HG03025 (cell line): ENCODE results near the gene POLR2H.

Experiments
- ATAC-seq: cut with Tn5 transposase; IDR thresholded peaks from one replicate; pipeline ENCODE4 v1.9.1; 2021; ENCODE audit warnings: mild to moderate bottlenecking, moderate library complexity; ENCODE audit not compliant: unreplicated experiment, low FRiP score

The POLR2H gene

DNA sequence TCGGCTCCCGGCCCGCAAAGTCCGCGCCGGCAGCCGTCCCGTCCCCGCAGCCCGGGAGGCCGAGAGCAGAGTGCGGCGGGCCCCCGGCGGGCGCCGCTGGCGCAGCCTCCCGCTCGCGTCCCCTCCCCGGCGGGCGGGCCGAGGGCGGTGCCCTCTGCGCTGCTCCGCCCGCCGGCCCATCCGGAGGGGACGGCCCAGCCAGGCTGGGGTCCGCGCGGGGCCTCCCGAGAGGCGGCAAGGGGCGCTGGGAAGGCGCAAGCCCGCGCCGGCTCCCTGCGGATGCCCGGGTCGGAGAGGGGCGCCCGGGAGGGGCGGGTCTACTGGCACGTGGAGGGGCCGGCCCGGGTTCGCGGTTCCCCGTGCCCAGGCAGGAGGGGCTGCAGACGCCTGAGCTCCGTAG is at the start of gene POLR2H, which contains the start of gene CLCN2:
TSS of gene POLR2H (plus strand) at position 179 of the 400 bp plus-strand sequence. CDS start 1,783 bp downstream, outside the sequence.
TSS of gene CLCN2 (minus strand) at position 74 of the 400 bp plus-strand sequence. CDS start 126 bp downstream, outside the sequence.
- peak; percentile 25 for ATAC-seq

DNA sequence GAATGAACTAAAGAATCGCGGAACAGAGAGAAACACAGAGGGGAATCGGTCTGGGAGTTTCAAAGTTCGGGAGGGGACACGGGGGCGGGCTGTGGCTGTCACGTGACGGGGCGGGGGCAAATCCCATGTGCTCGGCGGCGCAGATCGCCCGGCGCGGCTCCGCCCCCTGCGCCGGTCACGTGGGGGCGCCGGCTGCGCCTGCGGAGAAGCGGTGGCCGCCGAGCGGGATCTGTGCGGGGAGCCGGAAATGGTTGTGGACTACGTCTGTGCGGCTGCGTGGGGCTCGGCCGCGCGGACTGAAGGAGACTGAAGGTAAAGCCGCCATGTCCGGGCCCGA is 47.2 kb upstream of the POLR2H start, which contains the start of gene EIF4G1:
TSS of gene EIF4G1 (plus strand) at position 244 of the 337 bp plus-strand sequence. CDS start 1,191 bp downstream, outside the sequence.
- ATAC-seq = peak; percentile 86

DNA sequence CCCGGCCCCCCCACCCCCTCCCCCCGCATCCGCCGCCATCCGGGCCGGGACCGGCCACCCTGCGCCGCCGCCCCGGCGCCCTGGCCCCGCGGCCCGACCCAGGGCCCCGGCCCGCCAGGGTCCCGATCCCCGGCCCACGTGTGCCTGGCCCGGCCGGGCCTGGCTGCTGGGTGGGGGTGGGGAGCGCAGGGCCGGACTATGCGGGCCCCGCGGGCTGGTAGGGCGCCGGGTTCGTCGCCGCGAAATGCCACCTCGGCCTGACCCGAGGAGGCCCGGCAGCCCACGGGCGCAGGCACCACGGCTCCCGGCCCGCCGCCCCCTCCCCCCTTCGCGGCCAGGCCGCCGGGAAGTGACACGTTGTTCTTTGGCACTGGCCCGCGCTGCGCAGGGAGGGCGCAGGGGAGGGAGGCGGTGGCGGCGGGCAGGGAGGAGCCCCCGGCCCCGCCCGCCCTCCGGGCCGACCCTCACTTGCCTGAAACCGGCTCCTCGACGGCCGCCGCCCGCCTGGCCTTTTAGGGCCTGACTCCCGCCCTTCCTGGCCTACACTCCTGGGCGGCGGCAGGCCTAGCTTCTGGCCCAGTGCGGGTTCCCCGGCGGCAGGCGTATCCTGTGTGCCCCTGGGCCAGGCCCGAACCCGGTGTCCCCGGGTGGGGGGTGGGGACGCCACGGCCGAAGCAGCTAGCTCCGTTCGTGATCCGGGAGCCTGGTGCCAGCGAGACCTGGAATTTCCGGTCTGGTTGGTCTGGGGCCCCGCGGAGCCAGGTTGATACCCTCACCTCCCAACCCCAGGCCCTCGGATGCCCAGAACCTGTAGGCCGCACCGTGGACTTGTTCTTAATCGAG is 46.6 kb upstream of the POLR2H start:
- peak; percentile 30 for ATAC-seq

DNA sequence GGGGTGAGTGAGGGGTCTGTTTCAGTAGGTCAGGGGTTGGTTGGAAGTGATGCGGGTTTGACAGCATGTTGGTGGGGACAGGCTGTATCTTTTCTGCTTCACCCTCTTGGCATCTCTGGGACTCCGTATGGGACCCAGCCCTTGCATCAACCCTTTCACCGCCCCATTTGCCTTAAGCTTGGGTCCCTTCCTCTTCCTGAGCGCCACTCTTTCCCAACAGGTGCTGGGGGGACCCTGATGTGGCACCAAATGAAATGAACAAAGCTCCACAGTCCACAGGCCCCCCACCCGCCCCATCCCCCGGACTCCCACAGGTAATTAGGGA is 46.0 kb upstream of the POLR2H start:
- ATAC-seq = no peak

DNA sequence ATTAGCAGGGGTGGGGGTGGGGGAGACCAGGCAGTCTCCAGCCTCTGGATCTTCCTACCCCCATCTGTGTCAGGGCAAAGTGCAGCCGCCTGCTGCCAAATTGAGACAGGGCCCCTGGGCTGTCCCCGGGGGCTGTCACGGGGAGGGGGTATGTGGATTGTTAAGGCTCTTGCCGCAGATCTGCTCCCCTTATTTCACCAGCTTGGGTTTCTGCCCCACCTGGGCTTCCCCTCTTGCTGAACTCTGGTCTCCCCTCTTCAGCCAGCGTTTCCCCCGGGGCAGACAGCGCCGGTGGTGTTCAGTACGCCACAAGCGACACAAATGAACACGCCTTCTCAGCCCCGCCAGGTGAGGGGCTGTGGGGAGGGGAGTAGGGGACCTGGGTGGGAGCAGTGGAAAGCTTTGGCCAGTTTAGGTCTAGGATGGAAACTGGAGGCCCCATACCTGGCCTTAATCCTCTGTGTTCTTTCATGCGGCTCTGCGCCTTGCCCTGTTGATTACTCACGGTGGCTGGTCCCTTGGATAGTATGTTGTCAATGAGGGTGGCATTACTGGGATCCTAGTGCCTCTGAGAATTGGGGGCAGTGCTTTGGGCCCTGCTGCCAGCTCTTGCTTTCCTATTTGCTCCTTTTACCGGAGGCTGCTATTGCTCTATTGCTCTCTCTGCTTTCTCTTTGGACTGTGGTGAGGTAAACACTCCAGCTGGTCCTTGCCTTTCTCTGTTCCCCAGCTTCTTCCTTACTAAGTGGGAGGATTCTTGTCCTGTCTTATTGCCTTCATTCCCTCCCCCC is 45.4 kb upstream of the POLR2H start:
- ATAC-seq = no peak

DNA sequence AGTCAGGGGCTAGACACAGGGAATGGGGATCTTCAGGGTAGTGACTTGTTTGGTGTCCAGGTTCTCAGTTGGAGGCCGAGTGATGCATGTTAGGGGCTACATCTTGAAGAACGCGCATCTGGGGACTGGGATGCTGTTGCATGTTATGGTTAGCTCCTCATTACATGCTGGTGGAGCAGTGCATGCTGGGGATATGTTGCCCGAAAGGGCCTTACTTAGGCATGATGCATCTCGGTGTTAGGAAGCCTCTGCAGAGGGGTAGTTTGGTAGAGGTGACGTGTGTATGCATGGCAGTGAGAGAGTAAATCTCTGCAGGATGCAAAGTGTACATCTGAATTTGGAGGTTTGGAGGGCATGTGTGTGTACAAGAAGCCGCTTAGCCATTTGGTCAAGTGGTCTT is 44.7 kb upstream of the POLR2H start:
- ATAC-seq = no peak

DNA sequence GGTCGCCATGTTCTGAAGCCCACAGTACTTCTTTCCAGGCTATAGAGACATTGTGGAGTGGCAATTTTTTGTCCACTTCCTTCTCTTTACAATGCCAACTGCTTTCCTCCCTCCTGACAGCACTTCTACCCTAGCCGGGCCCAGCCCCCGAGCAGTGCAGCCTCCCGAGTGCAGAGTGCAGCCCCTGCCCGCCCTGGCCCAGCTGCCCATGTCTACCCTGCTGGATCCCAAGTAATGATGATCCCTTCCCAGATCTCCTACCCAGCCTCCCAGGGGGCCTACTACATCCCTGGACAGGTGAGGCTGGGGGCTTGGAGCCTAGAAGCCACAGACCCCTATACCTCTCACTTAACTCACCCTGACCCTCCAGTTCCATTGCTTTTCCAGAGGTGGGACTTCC is 44.3 kb upstream of the POLR2H start:
- no peak for ATAC-seq

DNA sequence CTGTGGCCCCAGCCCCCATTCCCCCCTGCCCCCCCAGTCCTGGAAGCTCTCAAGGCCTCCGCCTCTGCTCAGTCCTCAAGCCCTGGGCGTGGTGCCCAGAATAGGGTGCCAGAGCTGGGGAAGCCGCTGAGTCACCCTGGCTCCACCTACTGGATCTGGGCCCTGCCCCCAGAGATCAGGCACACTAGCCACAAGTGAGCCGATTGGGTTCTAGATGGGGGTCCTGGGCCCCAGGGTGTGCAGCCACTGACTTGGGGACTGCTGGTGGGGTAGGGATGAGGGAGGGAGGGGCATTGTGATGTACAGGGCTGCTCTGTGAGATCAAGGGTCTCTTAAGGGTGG is 41.4 kb upstream of the POLR2H start:
- no peak for ATAC-seq

DNA sequence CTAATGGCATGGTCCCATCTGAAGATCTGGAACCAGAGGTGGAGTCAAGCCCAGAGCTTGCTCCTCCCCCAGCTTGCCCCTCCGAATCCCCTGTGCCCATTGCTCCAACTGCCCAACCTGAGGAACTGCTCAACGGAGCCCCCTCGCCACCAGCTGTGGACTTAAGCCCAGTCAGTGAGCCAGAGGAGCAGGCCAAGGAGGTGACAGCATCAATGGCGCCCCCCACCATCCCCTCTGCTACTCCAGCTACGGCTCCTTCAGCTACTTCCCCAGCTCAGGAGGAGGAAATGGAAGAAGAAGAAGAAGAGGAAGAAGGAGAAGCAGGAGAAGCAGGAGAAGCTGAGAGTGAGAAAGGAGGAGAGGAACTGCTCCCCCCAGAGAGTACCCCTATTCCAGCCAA is 39.8 kb upstream of the POLR2H start:
- ATAC-seq = no peak

DNA sequence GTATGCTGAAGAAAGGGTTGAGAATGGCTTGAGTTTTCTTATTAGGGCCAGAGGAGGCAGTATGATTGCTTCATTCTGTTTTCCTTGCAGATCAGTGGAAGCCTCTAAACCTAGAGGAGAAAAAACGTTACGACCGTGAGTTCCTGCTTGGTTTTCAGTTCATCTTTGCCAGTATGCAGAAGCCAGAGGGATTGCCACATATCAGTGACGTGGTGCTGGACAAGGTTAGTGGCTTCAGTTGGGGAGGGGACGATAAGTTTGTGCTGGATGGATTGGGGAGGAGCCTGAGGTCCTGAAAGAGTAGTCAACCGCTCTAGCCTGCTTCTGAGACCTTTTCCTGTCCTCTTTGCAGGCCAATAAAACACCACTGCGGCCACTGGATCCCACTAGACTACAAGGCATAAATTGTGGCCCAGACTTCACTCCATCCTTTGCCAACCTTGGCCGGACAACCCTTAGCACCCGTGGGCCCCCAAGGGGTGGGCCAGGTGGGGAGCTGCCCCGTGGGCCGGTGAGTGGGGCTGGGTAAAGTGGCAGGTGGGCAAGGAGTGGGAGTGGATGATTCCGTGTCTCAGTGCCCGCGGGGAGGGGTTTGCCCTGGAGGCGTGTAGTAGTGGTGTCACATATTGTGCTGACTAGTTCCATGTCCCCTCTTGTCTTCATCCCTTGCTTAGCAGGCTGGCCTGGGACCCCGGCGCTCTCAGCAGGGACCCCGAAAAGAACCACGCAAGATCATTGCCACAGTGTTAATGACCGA is 38.6 kb upstream of the POLR2H start:
- no peak for ATAC-seq

DNA sequence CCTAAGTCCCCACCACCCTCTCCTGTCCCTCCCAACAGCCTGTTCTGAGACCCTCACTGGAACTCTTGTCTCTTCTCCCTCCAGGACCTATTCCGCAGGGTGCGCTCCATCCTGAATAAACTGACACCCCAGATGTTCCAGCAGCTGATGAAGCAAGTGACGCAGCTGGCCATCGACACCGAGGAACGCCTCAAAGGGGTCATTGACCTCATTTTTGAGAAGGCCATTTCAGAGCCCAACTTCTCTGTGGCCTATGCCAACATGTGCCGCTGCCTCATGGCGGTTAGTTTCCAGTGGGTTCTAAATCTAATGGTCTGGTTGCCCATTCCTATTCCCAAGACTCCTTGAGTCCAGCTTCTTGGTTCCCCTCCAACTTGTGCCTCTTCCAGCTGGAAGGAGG is 37.8 kb upstream of the POLR2H start:
- no peak for ATAC-seq

DNA sequence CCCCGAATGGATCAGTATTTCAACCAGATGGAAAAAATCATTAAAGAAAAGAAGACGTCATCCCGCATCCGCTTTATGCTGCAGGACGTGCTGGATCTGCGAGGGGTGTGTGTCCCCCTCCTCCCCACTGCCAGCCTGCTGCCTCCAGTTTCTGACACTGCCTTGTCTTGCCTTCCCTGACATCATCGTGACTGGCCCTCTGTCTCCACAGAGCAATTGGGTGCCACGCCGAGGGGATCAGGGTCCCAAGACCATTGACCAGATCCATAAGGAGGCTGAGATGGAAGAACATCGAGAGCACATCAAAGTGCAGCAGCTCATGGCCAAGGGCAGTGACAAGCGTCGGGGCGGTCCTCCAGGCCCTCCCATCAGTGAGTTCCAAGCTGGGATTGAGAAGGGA is 36.2 kb upstream of the POLR2H start:
- no peak for ATAC-seq

DNA sequence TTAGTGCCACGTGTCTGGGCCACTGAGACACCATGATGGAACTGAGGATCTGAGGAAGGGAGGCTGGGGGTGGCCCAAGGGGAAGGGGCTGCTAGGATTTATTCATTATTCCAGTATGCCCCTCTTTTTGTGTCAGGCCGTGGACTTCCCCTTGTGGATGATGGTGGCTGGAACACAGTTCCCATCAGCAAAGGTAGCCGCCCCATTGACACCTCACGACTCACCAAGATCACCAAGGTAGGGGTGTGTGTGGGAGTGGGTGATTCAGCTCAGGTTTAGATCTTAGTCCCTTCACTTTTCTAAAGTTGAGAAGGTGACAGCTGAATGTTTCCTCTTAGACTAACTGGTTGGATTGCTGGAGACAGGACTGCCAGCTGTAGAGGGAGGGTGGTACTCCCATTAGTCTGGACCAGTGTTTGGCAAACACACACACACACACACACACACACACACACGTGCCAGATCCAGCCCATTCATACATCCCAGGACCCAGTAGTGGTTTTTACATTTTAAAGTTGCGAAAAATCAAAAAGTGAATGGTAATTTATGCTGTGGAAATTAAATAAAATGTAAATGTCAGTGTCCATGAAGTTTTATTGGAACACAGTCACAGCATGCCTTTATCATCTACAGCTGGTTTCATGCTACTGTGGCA is 35.7 kb upstream of the POLR2H start:
- no peak for ATAC-seq

DNA sequence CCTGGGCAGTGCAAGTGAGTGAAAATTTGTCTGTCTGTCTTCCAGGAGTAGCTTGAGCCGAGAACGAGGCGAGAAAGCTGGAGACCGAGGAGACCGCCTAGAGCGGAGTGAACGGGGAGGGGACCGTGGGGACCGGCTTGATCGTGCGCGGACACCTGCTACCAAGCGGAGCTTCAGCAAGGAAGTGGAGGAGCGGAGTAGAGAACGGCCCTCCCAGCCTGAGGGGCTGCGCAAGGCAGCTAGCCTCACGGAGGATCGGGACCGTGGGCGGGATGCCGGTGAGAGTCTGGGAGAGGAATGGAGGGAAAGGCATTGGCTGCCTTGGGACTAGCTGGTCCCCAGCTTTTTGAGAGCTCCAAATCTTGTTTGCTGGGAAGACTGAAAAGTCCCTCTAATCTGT is 34.3 kb upstream of the POLR2H start:
- no peak for ATAC-seq

DNA sequence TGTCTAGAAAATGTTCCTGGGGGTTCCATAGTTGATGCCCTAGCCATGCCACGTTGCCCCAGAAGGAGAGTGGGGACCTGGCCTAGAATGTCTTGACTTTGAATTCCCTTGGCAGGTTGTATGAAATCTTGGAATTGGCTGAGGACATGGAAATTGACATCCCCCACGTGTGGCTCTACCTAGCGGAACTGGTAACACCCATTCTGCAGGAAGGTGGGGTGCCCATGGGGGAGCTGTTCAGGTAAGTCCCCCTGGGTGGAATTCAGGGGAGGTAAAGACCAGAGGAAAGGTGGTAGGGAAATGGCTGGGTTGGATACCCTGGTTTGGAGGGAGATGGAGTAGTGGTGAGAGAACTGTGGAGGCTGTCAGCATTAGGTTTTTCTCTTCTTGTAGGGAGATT is 33.0 kb upstream of the POLR2H start:
- ATAC-seq = no peak

DNA sequence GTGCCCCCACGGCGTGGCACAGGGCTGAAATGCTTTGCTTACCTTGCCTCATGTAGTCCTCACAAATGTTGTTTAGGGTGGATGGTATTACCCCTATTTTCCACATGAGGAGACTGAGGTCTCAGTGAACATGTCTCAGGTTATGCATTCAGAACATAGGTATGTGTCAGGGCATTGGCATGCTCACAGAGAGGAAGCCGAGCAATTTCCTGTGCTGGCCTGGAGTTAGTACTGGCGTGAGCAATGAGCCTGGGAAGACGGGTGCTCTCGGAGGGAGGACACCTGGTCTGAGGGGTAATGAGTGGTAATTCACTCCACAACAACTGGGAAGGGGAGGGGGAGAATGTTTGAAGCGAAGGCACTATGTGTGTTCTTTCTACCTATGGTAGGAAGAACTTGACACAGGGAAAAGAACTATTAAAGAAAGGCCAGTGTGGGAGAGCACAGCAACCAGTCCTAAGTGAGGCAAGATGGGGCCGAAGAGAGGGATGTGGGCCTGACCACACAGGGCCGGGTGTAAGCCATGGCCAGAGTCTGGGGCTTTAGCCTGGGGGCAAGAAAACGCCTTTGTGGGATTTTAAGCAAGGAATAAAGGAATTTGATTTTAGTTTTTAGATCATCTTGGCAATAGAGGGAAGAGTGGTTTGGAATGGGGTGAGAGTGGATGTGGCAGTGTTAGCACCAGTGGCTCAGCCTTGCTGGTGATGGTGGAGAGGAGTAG is 29.0 kb upstream of the POLR2H start:
- no peak for ATAC-seq

DNA sequence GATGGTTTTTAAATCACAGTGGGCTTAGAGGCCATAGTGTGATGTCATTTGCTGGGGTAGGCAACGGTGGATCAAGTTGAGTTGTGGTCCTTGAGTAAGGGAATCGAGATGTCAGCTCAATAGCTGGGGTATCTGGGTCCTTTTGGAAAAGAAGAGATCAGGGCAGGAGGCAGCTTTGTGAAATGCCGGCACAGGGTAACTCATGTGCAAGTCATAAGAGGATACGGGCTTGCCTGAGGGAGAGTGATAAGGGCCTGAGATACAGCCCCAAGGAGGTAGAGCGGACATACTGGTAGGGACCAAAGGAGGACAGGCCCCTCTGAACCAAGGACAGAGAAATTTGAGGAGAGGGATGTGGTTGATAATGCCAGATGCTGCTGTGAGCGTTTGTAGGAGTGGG is 28.3 kb upstream of the POLR2H start:
- no peak for ATAC-seq

DNA sequence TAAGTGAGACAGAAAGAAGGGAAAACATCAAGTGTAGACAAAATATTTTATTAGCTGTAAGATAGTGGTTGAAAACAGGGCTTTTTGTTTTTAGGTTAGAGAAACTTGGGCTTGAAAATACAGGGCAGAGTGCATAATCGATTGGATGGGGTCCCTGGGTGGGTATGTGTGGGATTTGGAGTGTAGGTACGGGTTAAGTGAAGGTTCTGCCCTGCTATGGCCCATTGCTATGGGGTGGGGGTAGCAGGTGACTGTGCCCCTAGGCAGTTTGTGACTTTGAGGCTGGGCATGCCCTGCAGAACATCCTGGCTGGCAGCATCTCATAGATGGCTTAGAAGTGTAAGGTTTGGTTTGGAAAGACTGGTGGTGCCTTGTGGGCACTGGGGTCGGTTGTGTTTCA is 27.8 kb upstream of the POLR2H start:
- ATAC-seq = no peak

DNA sequence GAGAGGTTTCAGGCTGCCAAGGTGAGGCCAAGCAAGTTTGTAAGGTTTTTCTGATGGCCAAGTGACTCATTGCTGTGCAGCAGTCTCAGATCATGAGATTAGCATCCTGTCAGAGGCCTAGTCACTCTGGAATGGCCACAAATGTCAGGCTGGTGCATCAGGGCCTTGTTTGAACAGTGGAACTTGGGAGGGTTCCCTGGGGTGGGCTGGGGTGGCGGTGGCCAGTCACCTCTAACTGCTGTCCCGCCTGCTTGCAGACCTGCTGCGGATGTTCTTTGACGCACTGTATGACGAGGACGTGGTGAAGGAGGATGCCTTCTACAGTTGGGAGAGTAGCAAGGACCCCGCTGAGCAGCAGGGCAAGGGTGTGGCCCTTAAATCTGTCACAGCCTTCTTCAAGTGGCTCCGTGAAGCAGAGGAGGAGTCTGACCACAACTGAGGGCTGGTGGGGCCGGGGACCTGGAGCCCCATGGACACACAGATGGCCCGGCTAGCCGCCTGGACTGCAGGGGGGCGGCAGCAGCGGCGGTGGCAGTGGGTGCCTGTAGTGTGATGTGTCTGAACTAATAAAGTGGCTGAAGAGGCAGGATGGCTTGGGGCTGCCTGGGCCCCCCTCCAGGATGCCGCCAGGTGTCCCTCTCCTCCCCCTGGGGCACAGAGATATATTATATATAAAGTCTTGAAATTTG is 26.9 kb upstream of the POLR2H start:
- no peak for ATAC-seq

DNA sequence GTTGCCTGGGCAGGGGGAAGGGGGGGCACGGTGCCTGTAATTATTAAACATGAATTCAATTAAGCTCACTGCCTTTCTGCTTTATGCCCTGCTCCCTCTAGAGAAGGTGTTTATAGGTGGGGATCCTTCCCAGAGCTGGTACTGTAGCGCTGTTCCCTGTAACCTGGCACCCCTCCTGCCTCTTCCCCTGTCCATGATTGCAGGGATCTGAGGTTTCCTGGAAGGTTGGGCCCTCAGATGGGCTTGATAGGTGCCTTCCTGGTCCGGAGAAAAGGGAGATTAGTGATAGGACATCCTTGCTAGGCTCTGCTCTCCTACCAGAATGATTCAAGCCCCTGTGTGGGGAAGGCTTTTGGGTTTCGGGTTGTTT is 26.2 kb upstream of the POLR2H start:
- ATAC-seq = no peak
